ENCODE data around the gene COL9A2.

GRCh38 chr1:40361201-40361600 lies 44.1 kb upstream of the COL9A2 start:
- TF ChIP-seq CTCF (IDR thresholded peaks at IDR 0.05) (no peak), POLR2A (IDR thresholded peaks at IDR 0.05) (no peak)
